Measurements from ENCODE around the gene BACH2. TPM values are rescaled to one million over a fixed set of nuclear protein-coding genes. Genes with fewer than 3 reads are reported as not detected.

Gene BACH2
- total and polyA plus RNA-seq, 2 experiments from 2014 or later = 1.6 to 5.7 TPM

- TF ChIP-seq ZNF462 (CRISPR knock-in tag; IDR thresholded peaks at IDR 0.05) = no peak
These were observed 219.9 kb downstream of the BACH2 start (continued) for GRCh38 chr6:90076511-90077415.

- H3K4me1 Mint-ChIP-seq = peaks cover 10% of the 10 kb centered on the region
- no peak for TF ChIP-seq JUNB (IDR thresholded peaks at IDR 0.05; ENCODE audit: unreplicated experiment)
- TF ChIP-seq EZH2phosphoT487 (IDR thresholded peaks at IDR 0.05; ENCODE audit: unreplicated experiment) = no peak
- TF ChIP-seq ETS1 (IDR thresholded peaks at IDR 0.05) = no peak
- no peak for TF ChIP-seq ZNF331 (CRISPR knock-in tag; IDR thresholded peaks at IDR 0.05; ENCODE audit: low read depth)
- TF ChIP-seq EZH2 (IDR thresholded peaks at IDR 0.05; ENCODE audit: low read depth, unreplicated experiment) = no peak
- no peak for TF ChIP-seq NANOG (IDR thresholded peaks at IDR 0.05; ENCODE audit: borderline replicate concordance)
- TF ChIP-seq STAT1 (IDR thresholded peaks at IDR 0.05; ENCODE audit: unreplicated experiment) = no peak
- TF ChIP-seq POLR2AphosphoS5 (IDR thresholded peaks at IDR 0.05; ENCODE audit: low read depth) = no peak
- TF ChIP-seq CREB1 (CRISPR knock-in tag; IDR thresholded peaks at IDR 0.05; ENCODE audit: low read depth) = no peak
These were observed 222.3 kb downstream of the BACH2 start for GRCh38 chr6:90074161-90074850.

More at GRCh38 chr6:90074161-90074850, 222.3 kb downstream of the BACH2 start:
- ATAC-seq (no peak), DNase-seq (ENCODE audit: low spot score) (no peak)
- H3F3A ChIP-seq (replicated peaks; ENCODE audit: low read depth) = no peaks in the 10 kb centered on the region
- H3K4me2 ChIP-seq = no peak overlapping the region
- Mint-ChIP-seq H3K4me3 (no peak overlapping the region), H3K9me3 (no peaks in the 10 kb centered on the region), H3K27me3 (ENCODE audit: insufficient read depth, low read depth, poor library complexity) (no peaks in the 10 kb centered on the region), H3K27ac (no peak overlapping the region), H3K36me3 (ENCODE audit: low read depth) (no peaks in the 10 kb centered on the region)
- no peaks in the 10 kb centered on the region for H3K36me3 ChIP-seq (ENCODE audit: insufficient read depth)
- H3K27me3 ChIP-seq (ENCODE audit: insufficient read depth) = no peaks in the 10 kb centered on the region
- no peaks in the 10 kb centered on the region for H3K9me2 ChIP-seq (ENCODE audit: insufficient read depth)
- H2AFZ ChIP-seq = no peak overlapping the region
- no peak overlapping the region for H3K4me3 ChIP-seq
- no peak overlapping the region for H3K27ac ChIP-seq (ENCODE audit: low read depth)
- H4K20me1 ChIP-seq (replicated peaks; ENCODE audit: insufficient read depth) = no peaks in the 10 kb centered on the region
- no peaks in the 10 kb centered on the region for H3K79me2 ChIP-seq (replicated peaks; ENCODE audit: insufficient read depth)
- peaks cover 8% of the 10 kb centered on the region for H3K4me1 ChIP-seq (ENCODE audit: insufficient read depth)

Measured in GM23338 (cell line).